GM19397 (cell line): ENCODE results near the gene SLC13A3.
A peak's percentile ranks its signal among the peaks of the same experiment; 100 is the strongest.

ENCODE experiments used
- ATAC-seq: cut with Tn5 transposase; IDR thresholded peaks from one replicate; pipeline ENCODE4 v1.9.1; 2021; ENCODE audit warnings: mild to moderate bottlenecking, moderate library complexity; ENCODE audit not compliant: unreplicated experiment

SLC13A3 gene, protein sequence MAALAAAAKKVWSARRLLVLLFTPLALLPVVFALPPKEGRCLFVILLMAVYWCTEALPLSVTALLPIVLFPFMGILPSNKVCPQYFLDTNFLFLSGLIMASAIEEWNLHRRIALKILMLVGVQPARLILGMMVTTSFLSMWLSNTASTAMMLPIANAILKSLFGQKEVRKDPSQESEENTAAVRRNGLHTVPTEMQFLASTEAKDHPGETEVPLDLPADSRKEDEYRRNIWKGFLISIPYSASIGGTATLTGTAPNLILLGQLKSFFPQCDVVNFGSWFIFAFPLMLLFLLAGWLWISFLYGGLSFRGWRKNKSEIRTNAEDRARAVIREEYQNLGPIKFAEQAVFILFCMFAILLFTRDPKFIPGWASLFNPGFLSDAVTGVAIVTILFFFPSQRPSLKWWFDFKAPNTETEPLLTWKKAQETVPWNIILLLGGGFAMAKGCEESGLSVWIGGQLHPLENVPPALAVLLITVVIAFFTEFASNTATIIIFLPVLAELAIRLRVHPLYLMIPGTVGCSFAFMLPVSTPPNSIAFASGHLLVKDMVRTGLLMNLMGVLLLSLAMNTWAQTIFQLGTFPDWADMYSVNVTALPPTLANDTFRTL

DNA sequence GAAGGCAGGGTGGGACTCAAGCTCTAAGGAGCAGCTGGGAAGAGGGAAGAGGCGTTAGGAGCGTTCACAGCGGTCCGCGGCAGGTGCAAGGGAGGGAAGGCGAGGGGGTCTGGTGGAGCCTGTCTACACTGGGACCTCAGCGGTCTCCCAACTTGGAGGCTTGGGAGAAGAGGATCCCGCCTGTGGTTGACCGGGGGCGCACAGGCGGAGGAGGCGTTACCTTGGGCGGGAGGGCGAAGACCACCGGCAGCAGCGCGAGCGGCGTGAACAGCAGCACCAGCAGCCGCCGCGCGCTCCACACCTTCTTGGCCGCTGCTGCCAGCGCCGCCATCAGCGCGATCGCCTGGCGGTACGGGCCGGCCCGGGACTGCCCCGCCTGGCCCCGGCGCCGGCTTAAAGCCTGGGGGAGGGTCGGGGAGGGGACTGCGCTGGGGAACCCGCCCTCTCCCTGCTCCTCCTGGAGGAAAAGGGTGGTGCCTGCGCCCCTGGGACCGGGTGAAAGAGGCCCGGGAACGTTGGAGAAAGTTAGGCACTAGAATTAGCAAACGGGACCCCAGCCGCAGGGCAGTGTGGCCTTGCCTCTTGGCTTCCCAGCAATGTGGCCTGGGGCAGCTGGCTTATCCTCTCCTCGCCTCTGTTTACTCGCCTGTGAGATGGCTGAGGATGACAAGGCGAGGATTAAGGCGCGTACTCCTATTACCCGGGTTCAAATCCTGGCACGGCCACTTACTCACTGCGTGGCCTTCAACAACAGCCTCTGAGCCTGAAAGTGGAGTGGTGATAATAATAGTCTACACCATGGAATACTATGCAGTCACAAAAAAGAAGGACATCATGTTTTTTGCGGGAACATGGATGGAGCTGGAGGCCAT is at the start of gene SLC13A3:
SLC13A3 (minus strand) TSS at position 369 of the 872 bp plus-strand sequence; CDS start at position 331, 38 bp downstream.
- ATAC-seq = no peak

DNA sequence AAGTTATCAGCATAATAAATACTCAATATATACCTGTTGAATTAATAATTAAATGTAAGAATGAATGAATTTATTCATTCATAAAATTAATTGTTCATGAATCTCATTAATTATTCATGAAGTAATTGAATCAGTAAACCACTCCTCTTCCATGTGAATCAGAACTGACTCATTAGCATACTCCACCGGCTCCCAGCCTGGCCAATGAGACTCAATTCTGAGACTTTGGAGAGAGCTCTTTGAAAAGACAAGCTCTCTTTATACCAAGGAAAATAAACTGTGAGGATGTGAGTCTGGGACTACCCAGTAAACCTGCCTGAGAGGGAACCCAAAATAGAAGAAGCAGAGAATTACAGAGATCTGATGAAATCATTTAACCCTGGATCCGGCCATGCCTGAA is 49.8 kb upstream of the SLC13A3 start:
- ATAC-seq = no peak

DNA sequence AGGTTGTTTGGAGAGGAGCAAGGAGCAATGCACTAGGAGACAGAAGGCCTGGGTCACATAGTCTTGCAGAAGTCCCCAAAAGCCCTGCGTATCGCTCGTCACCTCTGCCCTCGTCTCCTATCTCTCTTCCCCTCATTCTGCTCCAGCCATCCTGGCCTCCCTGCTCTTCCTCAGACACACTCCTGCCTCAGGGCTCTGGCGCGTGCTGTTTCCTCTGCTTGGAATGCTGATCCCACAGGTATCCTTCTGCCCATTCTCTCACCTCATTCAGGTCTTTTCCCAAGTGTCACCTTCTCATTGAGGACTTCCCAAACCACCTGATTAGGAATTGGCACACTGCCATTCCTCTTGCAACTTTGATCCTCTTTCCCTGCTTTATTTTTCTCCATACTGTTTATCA is 49.2 kb upstream of the SLC13A3 start:
- ATAC-seq = no peak

DNA sequence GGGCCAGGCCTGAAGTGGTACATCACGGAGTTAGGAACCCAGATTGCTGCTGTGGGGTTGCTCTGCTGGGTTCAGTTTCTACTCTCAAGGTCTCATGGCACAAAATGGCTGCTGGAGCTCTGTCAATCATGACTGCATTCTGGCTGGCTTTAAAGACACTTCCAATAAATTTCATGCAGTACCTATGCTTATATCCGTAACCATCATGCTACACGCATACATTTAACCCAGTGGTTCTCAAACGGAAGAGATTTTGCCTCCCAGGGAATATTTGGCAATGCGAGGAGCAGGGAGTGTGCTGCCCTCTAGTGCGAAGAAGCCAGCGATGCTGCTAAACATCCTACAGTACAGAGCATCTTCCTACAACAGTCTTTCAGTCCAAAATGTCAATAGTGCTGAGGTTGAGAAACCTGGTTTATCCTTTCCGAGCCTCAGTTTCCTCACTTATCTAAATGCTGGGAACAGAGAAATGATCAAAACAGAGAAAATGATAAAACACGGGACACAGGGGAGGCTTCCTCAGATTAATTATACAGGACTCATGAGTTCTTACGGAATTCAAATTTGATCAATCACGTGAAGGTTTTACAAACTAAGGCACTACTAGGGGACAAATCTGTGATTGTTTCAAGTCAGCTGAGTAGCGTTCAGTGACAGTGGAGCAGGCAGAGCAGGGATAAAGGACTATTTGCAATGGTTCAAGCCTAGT is 48.5 kb upstream of the SLC13A3 start:
- no peak for ATAC-seq

DNA sequence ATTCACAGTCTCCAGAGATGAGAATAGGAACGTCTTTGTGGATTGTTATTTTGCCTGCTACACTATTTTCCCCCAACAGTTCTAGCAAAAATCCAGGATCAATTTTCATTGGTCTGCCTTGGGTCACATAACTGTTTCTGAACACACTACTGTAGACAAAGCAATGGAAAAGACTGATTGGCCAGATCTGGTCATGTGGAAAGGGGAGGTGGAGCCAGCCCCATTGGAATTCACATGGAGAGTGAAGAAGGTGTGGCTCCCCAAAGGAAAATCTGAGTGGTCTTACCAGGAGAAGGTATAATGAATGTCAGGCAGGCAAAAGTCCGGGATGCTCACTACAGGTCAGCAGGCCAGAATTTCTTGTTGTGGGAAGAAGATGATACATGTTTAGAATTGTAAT is 47.5 kb upstream of the SLC13A3 start:
- no peak for ATAC-seq

DNA sequence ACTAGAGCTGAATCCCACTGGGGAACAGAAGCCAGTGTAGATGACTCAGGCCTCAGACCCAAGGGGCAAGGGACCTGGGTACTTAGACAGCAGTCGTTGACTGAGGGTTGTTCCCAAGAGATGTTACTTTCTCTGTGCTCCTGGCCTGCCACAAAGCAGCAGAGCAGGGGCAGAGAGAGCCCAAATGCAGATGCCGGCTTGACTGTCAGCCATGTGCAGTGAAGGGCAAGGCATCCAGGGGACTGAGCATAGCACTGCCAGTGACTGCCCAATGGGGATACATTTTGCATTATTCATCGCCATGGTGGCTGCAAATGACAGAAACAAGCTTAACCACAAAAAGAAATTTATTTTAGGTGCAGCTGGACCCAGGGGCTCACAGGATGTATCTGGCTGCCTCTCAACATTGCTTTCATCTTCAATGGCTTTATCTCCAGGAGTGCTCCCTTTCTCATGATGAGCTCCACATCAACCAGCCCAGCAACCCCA is 45.6 kb upstream of the SLC13A3 start:
- no peak for ATAC-seq

DNA sequence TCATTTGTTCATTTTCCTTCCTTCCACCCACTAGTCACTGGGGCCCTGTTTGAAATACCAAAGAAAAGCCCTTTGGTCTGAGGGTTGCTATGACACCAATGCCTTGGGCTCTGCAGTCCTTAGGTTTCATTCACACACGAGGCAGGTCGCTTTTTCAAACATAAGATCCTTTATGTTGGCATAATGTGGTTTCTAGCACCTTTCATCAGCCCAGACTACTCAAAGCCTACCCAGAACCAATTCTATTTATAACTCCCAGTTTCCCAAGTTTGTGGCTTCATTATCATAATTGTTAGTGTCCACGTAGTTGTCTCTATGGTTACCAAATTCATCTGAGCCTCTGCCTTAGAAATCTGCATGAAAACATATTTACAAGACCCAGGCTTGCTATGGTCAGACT is 44.6 kb upstream of the SLC13A3 start:
- no peak for ATAC-seq

DNA sequence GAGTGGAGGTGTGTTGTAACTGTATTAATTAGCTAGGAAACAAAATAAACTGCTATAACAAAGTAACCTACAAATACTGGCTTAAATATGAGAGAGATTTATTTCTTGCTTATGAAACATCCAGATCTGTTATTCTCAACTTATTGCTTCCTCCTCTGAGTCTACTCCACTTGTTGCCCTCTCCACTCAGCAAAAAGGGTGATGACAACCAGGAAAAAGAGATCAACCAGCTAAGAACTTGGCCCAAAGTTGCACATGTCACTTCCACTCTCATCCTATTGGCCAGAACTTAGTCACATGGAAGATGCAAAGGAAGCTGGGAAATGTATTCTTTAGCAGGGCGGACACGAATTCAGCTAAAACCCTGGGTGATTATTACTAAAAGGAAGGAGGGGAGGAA is 43.2 kb upstream of the SLC13A3 start:
- ATAC-seq = no peak

DNA sequence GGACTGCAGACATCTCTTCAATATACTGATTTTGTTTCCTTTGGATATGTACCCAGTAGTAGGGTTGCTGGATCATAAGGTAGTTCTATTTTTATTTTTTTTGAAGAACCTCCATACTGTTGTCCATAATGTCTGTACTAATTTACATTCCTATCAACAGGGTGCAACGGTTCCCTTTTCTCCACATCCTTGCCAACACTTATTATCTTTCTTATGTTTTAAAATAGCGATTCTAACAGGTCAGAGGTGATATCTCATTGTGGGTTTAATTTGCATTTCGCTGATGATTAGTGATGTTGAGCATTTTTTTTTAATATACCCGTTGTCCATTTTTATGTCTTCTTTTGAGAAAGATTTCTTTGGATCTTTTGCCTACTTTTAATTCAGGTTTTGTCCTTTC is 39.9 kb upstream of the SLC13A3 start:
- no peak for ATAC-seq

DNA sequence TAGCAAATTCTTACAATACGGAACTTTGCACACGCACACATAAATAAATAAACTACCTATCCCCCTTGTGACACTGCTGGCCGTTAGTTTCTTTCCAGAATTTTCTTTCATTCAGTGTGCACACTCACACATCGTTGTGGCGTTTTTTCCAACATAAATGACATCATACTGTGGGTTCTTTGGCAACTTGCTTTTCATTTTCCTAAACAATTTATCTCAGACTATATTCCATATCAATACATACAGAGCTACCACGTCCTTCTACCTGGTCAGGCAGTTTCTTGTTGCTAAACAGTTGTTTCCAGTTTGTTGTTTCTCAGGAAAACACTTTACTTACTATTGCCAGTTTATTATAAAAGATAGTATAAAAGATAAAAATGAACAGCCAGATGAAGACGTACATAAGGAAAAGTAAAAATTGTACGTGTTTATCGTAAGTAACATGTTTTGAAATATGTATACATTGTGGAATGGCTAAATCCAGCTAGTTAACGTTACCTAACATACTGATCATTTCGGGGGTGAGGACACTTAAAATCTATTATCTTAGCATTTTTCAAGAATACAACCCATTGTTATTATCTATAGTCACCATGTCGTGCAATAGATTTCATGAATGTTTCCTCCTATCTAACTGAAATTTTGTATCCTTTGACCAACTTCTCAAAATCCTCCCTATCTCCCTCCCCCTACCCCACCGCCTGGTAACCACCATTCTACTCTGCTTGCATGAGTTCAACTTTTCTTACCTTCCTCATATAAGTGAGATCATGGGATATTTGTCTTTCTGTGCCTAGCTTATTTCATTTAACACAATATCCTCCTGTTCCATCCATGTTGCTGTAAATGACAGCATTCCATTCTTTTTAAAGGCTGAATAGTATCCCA is 39.2 kb upstream of the SLC13A3 start:
- no peak for ATAC-seq

DNA sequence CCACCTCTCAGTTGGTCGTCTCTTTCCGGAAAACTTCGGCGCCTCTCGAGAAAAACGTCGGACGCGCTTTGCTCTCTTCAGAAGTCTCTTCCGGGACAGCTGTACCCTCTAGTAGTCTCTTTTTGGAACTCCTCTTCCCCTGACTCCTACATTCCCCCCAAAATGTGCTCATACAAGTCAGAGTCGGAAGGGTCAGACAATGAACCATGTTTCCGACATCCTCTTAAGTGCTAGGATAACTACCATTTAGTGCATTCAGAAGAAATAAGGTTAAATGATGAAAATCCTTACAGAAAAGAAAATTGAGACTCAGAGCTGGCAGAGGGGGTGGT is 38.5 kb upstream of the SLC13A3 start:
- ATAC-seq = no peak

DNA sequence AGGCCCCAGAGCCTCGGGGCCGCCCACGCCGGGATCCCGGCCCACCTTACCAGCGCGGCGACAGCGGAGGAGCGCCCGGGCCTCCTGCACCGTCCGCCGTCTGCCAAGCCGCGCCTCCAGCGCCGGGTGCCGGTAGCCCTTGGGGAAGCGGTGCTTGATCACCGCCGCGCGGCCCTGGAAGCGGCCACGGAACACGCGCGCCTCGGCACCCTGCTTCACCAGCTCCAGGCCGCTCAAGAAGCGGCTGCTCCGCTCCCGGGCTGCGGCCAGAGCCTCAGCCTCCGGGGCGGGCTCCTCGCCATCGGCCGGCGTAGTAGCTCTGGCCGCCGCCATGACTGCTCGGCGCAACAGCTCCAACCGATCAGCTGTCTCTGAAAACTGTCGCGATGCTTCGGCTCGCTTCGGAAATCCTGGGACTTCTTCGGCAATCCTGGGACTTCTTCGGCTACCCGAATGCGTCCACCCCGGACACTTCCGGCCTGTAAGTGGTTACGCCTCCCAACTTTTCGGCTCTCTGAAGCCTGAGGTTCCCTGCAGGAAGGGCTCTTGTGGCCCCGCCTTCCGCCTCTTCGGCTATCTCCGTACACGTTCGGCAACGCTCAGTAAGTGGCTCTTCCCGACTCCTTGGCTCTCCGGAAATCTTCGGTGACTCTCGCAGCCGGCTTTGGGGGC is 38.0 kb upstream of the SLC13A3 start, which contains the start of gene TP53RK:
TP53RK (minus strand) TSS at position 363 of the 672 bp plus-strand sequence; CDS start at position 333, 30 bp downstream.
- peak; percentile 88 for ATAC-seq

DNA sequence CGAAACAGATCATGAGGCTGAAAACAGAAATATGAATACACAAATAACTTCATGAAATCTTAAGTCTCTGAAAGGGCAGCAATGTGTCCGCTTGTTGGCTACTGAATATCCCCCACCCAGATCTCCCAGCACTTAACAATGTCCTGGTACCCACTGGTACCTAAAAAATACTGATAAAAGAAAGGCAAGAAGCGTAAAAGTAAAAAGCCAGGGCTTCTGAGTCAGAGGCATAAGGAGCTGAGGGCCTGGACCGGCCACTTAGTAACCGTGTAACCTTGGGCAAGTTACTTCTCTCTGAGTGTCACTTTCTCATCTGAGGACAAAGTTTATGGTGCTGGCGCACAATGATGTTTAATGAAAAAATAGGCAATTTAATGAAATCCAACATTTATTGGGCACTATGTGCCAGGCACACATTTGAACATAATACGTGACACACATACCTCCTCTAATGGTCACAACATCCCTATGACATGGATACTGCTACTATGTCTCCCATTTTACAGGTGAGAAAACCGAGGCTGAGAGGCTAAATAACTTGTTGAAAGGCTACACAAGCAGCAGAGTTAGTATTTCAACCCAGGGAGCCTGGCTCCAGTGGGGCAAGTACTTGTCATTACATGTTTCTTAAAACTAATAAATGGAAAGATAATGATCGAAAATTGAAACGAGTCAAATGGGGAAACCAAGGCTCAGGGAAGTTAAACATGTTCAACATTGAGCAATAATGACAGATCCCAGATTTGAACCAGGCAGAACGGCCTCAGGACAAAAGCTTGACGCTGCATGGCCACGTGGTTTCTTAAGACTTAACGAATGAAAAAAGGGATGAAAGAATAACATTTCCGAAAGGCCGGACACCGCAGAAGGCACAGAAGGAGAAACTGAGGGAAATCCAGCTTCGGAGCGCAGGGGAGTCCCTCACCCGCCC is 37.2 kb upstream of the SLC13A3 start:
- ATAC-seq = no peak

DNA sequence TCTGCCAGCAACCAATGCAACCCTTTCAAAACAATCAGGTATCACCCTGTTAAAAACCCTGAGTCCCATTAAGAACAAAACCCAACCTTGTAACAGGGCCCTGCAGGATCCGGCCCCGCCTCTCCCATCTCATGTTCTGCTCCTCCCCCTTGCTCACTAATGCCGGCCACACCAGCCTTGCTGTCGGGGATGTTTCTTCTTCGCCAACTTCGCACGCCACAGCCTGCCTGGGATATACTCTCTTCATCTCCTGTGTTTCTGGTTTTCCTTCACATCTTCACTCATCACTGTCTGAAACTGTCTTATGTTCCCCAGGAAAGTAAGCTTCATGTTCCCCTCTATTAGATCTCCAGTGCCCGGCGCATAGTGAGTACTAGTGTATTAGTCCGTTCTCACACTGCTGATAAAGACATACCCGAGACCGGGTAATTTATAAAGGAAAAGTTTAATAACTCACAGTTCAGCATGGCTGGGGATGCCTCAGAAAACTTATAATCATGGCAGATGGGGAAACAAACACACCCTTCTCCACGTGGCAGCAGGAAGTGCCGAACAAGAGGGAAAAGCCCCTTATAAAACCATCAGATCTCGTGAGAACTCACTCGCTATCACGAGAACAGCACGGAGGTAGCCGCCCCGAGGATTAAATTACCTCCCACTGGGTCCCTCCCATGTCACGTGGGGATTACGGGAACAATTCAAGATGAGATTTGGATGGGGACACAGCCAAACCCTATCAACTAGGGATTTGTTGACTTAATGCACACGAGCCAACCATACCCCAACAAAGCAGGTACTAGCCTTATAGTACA is 32.9 kb upstream of the SLC13A3 start:
- ATAC-seq = no peak

DNA sequence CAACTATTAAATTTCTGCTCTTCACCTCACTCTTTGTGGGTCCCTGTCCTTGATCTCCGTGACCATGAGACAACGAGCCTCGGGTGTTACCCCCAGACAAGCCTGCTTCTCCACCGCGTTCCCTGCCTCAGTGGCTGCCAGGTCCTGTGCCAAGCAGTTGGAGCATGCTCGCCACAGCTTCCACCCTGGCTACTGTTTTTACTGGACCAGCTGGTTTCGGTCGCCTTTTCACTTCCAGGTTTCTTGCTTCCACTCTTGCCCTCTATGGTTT is 32.3 kb upstream of the SLC13A3 start:
- no peak for ATAC-seq

DNA sequence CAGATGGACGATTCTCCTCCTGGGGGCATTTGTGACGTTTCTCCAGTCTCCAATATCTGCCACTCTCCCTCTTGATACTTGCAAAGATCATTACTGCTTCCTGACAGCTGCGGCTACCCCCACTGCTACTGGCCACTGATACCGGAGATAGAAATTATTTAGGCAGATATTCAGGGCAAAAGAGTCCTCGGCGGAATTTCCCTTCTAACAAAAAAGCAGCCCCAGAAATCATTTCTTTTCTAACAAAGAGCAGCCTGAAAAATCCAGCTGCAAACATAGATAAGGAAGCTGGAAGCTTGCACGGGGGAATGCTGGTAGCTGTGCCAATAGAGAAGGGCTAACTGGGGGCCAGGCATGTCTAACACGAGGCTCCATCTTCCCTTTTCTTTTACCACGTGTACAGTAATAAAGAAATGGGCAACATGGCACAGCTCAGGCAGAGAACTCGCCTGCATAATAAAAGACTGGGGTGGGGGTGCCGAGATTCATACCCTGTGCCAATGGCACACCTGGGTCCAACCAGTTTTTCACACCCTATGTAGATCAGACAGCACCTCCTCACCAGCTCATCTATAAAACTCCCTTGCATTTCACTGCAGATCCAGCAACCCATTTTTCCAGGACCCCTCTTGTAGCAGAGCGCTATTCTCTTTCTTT is 31.9 kb upstream of the SLC13A3 start:
- no peak for ATAC-seq
